Liver (tissue), 9 donors: ENCODE data around the gene WNK2. TPM values are rescaled to one million over a fixed set of nuclear protein-coding genes. Genes with fewer than 3 reads are reported as not detected.

Experiments
- DNase-seq: peaks from one replicate; pipeline ENCODE4 v3.0.0-alpha.2; 2017; ENCODE audit warnings: low spot score
- H3K27ac ChIP-seq, 2 donors: one replicate each; pipeline ENCODE4 v1.7.0; 2013; ENCODE audit warnings: inconsistent platforms in 2 of 2, low read length in 2 of 2, control low read depth in 1 of 2, low read depth in 1 of 2, mild to moderate bottlenecking in 1 of 2
- H3K27me3 ChIP-seq, 4 donors: one replicate each; pipeline versions ENCODE4 v1.6.1 to v1.7.0; 2013; ENCODE audit warnings: low read length in 3 of 4, inconsistent platforms in 1 of 4, mild to moderate bottlenecking in 1 of 4, moderate library complexity in 1 of 4; ENCODE audit not compliant: control insufficient read depth in 4 of 4, insufficient read depth in 4 of 4
- H3K36me3 ChIP-seq, 4 donors: one replicate each; pipeline versions ENCODE4 v1.6.1 to v1.7.0; 2013; ENCODE audit warnings: low read length in 3 of 4, mild to moderate bottlenecking in 3 of 4, low read depth in 1 of 4, moderate library complexity in 1 of 4; ENCODE audit not compliant: control insufficient read depth in 4 of 4, insufficient read depth in 3 of 4
- H3K4me1 ChIP-seq, 4 donors: one replicate each; pipeline versions ENCODE4 v1.6.1 to v1.7.0; 2013; ENCODE audit warnings: low read length in 3 of 4, mild to moderate bottlenecking in 3 of 4, moderate library complexity in 1 of 4; ENCODE audit not compliant: control insufficient read depth in 4 of 4, insufficient read depth in 4 of 4
- H3K4me3 ChIP-seq, 3 donors: one replicate each; pipeline versions ENCODE4 v1.6.1 to v1.7.0; 2013; ENCODE audit warnings: low read length in 3 of 3, control low read depth in 1 of 3, low read depth in 1 of 3, mild to moderate bottlenecking in 1 of 3
- H3K9ac ChIP-seq, 2 donors: one replicate each; pipeline ENCODE4 v1.7.0; 2013; ENCODE audit warnings: low read length in 2 of 2, mild to moderate bottlenecking in 2 of 2, moderate library complexity in 2 of 2, control low read depth in 1 of 2, low read depth in 1 of 2
- H3K9me3 ChIP-seq, 4 donors: one replicate each; pipeline versions ENCODE4 v1.6.1 to v1.7.0; 2013; ENCODE audit warnings: low read length in 3 of 4; ENCODE audit not compliant: control insufficient read depth in 4 of 4
- EGR1 ChIP-seq, 2 donors: IDR thresholded peaks; 2 replicates each; pipeline ENCODE4 v1.6.1; 2016 to 2018; ENCODE audit warnings: antibody characterized with exemption in 2 of 2, low read depth in 2 of 2
- FOXA1 ChIP-seq: IDR thresholded peaks from 2 replicates; pipeline ENCODE4 v1.6.1; 2016; ENCODE audit warnings: antibody characterized with exemption
- FOXA2 ChIP-seq: IDR thresholded peaks from 2 replicates; pipeline ENCODE4 v1.6.1; 2016; ENCODE audit warnings: antibody characterized with exemption
- HNF4A ChIP-seq, 2 donors: conservative IDR thresholded peaks; 2 replicates each; pipeline ENCODE4 v1.6.1; 2016; ENCODE audit warnings: antibody characterized with exemption in 2 of 2, mild to moderate bottlenecking in 2 of 2
- JUND ChIP-seq, 2 donors: IDR thresholded peaks; 2 replicates each; pipeline ENCODE4 v1.6.1; 2016; ENCODE audit warnings: antibody characterized with exemption in 2 of 2
- MAX ChIP-seq: IDR thresholded peaks from 2 replicates; pipeline ENCODE4 v1.6.1; 2016; ENCODE audit warnings: antibody characterized with exemption
- NR2F2 ChIP-seq: IDR thresholded peaks from 2 replicates; pipeline ENCODE4 v1.6.1; 2016; ENCODE audit warnings: antibody characterized with exemption
- SP1 ChIP-seq: IDR thresholded peaks from 2 replicates; pipeline ENCODE4 v1.6.1; 2018; ENCODE audit warnings: antibody characterized with exemption, mild to moderate bottlenecking
- YY1 ChIP-seq: IDR thresholded peaks from 2 replicates; pipeline ENCODE4 v1.6.1; 2016; ENCODE audit warnings: antibody characterized with exemption, mild to moderate bottlenecking
- WGBS: extraction: QIAGEN DNeasy Blood & Tissue Kit; methylation state at CpG from one replicate; pipeline ENCODE4 v1.1.7; 2013; 5-methylcytosine and 5-hydroxymethylcytosine counted together
- polyA plus RNA-seq, 2 donors: library from polyadenylated mRNA; stranded (reverse) in 1 of 2; unstranded in 1 of 2; fragments of 200-250 nt in 1 of 2; fragments of >200 nt in 1 of 2; fragmentation: Nextera tagmentation in 1 of 2; extraction: Ambion mirVana in 1 of 2; gene quantifications; one replicate each; pipeline versions ENCODE4 v1.2.1 to v1.2.3, GENCODE V29; 2013 to 2015
- total RNA-seq, 2 donors: library from RNA; depleted of rRNA; stranded (reverse); fragments of >200 nt; gene quantifications; one replicate each; pipeline ENCODE4 v1.2.3, GENCODE V29; 2014
- TF ChIP-seq, protein P1 (sequence below): IDR thresholded peaks from 2 replicates; pipeline ENCODE4 v1.6.1; 2016; ENCODE audit warnings: antibody characterized with exemption, mild to moderate bottlenecking
- TF ChIP-seq, protein P2 (sequence below): IDR thresholded peaks from 2 replicates; pipeline ENCODE4 v1.6.1; 2016; ENCODE audit warnings: antibody characterized with exemption
- TF ChIP-seq, protein P3 (sequence below): IDR thresholded peaks from 2 replicates; pipeline ENCODE4 v1.6.1; 2016; ENCODE audit warnings: antibody characterized with exemption
- donor health status: healthy.
- donor health status: healthy.
- donor health status: healthy.
- donor health status: healthy.
- donor health status: healthy.

The WNK2 gene
- total and polyA plus RNA-seq, 4 donors = 0.65 to 4.4 (median 1.7) TPM

DNA sequence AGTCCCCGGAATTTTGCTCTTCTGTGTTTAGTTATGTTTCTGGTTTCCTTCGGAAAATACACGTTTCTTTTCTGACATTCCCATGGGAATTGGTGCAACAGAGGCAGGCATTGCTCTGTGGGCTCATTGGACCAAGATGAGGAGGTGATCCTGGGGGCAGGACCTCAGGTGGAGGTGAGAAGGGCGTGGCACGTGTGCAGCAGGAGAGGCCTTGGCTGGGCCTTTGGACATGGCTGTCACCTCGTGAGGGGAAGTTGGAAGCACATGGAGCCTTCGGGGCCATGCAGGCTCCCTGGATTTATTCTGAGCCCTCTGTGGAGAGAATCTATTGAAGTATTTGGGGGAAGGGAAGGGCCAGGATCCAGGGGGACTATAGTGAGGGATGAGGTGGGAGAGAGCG is 44.5 kb downstream of the WNK2 start (continued):
- TF ChIP-seq, protein P1, sequence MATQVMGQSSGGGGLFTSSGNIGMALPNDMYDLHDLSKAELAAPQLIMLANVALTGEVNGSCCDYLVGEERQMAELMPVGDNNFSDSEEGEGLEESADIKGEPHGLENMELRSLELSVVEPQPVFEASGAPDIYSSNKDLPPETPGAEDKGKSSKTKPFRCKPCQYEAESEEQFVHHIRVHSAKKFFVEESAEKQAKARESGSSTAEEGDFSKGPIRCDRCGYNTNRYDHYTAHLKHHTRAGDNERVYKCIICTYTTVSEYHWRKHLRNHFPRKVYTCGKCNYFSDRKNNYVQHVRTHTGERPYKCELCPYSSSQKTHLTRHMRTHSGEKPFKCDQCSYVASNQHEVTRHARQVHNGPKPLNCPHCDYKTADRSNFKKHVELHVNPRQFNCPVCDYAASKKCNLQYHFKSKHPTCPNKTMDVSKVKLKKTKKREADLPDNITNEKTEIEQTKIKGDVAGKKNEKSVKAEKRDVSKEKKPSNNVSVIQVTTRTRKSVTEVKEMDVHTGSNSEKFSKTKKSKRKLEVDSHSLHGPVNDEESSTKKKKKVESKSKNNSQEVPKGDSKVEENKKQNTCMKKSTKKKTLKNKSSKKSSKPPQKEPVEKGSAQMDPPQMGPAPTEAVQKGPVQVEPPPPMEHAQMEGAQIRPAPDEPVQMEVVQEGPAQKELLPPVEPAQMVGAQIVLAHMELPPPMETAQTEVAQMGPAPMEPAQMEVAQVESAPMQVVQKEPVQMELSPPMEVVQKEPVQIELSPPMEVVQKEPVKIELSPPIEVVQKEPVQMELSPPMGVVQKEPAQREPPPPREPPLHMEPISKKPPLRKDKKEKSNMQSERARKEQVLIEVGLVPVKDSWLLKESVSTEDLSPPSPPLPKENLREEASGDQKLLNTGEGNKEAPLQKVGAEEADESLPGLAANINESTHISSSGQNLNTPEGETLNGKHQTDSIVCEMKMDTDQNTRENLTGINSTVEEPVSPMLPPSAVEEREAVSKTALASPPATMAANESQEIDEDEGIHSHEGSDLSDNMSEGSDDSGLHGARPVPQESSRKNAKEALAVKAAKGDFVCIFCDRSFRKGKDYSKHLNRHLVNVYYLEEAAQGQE = no peak
- TF ChIP-seq JUND (IDR thresholded peaks at IDR 0.05) (no peak), HNF4A (conservative IDR thresholded peaks at IDR 0.05) (no peak), MAX (no peak), EGR1 (IDR thresholded peaks at IDR 0.05; ENCODE audit: low read depth in 2 of 2) (no peak)

DNA sequence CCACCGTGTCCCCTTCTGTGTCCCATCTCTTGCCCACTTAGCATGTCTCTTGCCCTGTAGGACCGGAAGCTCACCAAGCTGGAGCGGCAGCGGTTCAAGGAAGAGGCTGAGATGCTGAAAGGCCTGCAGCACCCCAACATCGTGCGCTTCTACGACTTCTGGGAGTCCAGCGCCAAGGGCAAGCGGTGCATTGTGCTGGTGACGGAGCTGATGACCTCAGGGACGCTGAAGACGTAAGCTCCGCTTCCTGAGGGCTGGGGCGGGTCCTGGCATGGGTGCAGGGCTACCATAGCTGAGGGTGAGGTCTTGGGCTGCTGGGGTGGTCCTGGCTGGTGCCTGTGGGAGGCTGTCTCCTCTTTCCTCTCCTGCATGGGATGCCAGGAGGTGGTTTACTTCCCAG is 45.7 kb downstream of the WNK2 start:
- Histone ChIP-seq H3K4me3 (no peak overlapping the region), H3K27ac (no peak overlapping the region), H3K9me3 (no peaks in the 10 kb centered on the region), H3K27me3 (peaks cover 0 to 3% (median 0%) of the 10 kb centered on the region in 4 donors), H3K36me3 (no peaks in the 10 kb centered on the region), H3K9ac (no peak overlapping the region), H3K4me1 (no peaks in the 10 kb centered on the region)
- no peak for TF ChIP-seq FOXA1
- TF ChIP-seq, protein P2, sequence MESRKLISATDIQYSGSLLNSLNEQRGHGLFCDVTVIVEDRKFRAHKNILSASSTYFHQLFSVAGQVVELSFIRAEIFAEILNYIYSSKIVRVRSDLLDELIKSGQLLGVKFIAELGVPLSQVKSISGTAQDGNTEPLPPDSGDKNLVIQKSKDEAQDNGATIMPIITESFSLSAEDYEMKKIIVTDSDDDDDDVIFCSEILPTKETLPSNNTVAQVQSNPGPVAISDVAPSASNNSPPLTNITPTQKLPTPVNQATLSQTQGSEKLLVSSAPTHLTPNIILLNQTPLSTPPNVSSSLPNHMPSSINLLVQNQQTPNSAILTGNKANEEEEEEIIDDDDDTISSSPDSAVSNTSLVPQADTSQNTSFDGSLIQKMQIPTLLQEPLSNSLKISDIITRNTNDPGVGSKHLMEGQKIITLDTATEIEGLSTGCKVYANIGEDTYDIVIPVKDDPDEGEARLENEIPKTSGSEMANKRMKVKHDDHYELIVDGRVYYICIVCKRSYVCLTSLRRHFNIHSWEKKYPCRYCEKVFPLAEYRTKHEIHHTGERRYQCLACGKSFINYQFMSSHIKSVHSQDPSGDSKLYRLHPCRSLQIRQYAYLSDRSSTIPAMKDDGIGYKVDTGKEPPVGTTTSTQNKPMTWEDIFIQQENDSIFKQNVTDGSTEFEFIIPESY = no peak
- no peak for TF ChIP-seq JUND (IDR thresholded peaks at IDR 0.05)
- TF ChIP-seq SP1 = no peak
- TF ChIP-seq, protein P3, sequence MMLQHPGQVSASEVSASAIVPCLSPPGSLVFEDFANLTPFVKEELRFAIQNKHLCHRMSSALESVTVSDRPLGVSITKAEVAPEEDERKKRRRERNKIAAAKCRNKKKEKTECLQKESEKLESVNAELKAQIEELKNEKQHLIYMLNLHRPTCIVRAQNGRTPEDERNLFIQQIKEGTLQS = no peak
- TF ChIP-seq YY1 = no peak
- TF ChIP-seq NR2F2 = no peak
- DNase-seq = no peak
- 96% methylated on average over 14 of the region's 14 CpGs for WGBS

GRCh38 chr9:93230185-93230584 is 46.2 kb downstream of the WNK2 start:
- Histone ChIP-seq H3K9ac (no peak overlapping the region), H3K4me3 (no peak overlapping the region), H3K27ac (no peak overlapping the region), H3K36me3 (no peaks in the 10 kb centered on the region), H3K9me3 (no peaks in the 10 kb centered on the region), H3K27me3 (peaks cover 0 to 2% (median 0%) of the 10 kb centered on the region in 4 donors), H3K4me1 (no peaks in the 10 kb centered on the region)
- TF ChIP-seq, protein P2 = no peak
- no peak for TF ChIP-seq FOXA2
- DNase-seq = no peak
- 79% methylated on average over 6 of the region's 6 CpGs for WGBS
